ENCODE results near the gene GRIA4. TPM values are rescaled to one million over a fixed set of nuclear protein-coding genes. Genes with fewer than 3 reads are reported as not detected.

The GRIA4 gene
- total RNA-seq, 4 donors from 2014 or later = not detected

DNA sequence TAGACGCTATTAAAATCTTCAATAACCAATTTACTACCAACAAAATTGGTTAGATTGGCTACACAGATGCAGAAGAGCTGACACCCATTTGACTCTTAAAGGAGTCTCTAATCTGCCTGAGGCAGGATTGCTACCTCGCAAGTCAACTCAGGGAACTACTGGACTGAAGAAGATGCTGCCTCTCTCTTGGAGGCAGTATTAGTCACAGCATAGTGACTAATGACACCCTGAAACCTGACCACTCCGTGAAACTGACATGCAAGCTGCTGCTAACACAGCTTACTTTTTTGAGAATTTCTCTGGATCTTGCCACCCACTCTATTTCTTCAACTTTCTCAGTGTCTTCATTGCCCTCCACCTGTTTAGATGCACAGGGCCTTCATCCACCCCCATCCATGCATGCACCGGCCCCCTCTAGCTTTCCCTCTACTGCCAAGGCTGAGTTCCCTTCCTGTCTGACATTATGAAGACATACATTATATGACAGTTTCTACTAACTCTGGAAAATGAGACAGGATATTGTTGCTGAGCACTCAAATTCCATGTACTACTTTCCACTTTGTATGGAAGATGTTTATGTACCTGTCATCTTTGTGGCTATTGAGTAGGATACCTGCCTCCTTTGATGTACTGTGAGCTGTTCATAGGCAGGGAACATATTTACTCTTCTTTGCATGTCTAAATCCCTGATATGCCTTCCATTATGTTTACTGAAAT lies 229.0 kb downstream of the GRIA4 start:
- 75 to 76% methylated on average over 4 of the region's 4 CpGs for WGBS, 2 donors
- Histone ChIP-seq H3K27ac (no peak overlapping the region), H3K9me3 (no peaks in the 10 kb centered on the region), H3K27me3 (no peaks in the 10 kb centered on the region), H3K4me3 (no peak overlapping the region), H3K36me3 (no peaks in the 10 kb centered on the region), H3K4me1 (no peaks in the 10 kb centered on the region)
- DNase-seq (ENCODE audit: low spot score in 2 of 2) = no peak
- TF ChIP-seq, protein P1, sequence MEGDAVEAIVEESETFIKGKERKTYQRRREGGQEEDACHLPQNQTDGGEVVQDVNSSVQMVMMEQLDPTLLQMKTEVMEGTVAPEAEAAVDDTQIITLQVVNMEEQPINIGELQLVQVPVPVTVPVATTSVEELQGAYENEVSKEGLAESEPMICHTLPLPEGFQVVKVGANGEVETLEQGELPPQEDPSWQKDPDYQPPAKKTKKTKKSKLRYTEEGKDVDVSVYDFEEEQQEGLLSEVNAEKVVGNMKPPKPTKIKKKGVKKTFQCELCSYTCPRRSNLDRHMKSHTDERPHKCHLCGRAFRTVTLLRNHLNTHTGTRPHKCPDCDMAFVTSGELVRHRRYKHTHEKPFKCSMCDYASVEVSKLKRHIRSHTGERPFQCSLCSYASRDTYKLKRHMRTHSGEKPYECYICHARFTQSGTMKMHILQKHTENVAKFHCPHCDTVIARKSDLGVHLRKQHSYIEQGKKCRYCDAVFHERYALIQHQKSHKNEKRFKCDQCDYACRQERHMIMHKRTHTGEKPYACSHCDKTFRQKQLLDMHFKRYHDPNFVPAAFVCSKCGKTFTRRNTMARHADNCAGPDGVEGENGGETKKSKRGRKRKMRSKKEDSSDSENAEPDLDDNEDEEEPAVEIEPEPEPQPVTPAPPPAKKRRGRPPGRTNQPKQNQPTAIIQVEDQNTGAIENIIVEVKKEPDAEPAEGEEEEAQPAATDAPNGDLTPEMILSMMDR (IDR thresholded peaks at IDR 0.05) = no peak
- TF ChIP-seq EP300 (IDR thresholded peaks at IDR 0.05) (no peak), POLR2A (IDR thresholded peaks at IDR 0.05) (no peak)

GRCh38 chr11:105840391-105840790 lies 230.5 kb downstream of the GRIA4 start:
- Histone ChIP-seq H3K27ac (no peak overlapping the region), H3K4me3 (no peak overlapping the region), H3K27me3 (no peaks in the 10 kb centered on the region), H3K9me3 (no peaks in the 10 kb centered on the region), H3K36me3 (no peaks in the 10 kb centered on the region), H3K4me1 (no peaks in the 10 kb centered on the region)
- WGBS, 2 donors = 59 to 69% methylated on average over 4 of the region's 4 CpGs
- no peak for DNase-seq (ENCODE audit: low spot score in 2 of 2)
- TF ChIP-seq EP300 (IDR thresholded peaks at IDR 0.05) = no peak
- TF ChIP-seq POLR2A (IDR thresholded peaks at IDR 0.05) = no peak
- TF ChIP-seq, protein P1 (IDR thresholded peaks at IDR 0.05) = no peak

DNA sequence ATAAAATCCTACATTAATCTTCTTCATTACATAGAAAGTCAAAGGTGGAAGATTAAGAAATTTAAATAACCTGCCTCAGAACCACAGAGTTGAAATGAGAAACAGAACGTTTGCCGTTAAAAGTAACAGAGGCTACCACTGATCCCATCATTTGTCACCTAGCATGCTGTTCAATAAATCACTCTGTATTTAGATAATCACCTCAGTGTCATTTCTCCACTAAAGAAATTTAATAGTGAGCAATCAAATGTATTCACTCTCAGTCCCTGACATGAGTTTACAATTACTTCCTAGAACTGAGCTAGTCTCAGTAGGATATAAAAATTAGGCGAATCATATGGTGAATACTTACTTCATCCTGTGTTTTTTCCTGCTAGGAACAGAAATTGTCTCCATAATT lies 242.5 kb downstream of the GRIA4 start:
- TF ChIP-seq, protein P1 (IDR thresholded peaks at IDR 0.05) = no peak
- no peak for TF ChIP-seq EP300 (IDR thresholded peaks at IDR 0.05)
- TF ChIP-seq POLR2A (IDR thresholded peaks at IDR 0.05) = no peak
- DNase-seq (ENCODE audit: low spot score in 2 of 2) = no peak
- H3K9me3 ChIP-seq = no peaks in the 10 kb centered on the region
- 63 to 77% methylated on average over 3 of the region's 3 CpGs for WGBS, 2 donors
- H3K36me3 ChIP-seq = no peaks in the 10 kb centered on the region
- H3K4me1 ChIP-seq = no peaks in the 10 kb centered on the region
- H3K27ac ChIP-seq = no peak overlapping the region
- H3K4me3 ChIP-seq = no peak overlapping the region
- H3K27me3 ChIP-seq = no peaks in the 10 kb centered on the region

GRCh38 chr11:105854269-105854668 lies 244.4 kb downstream of the GRIA4 start:
- Histone ChIP-seq H3K9me3 (no peaks in the 10 kb centered on the region), H3K4me1 (peaks cover 0 to 5% (median 0%) of the 10 kb centered on the region in 4 donors), H3K27ac (no peak overlapping the region), H3K36me3 (no peaks in the 10 kb centered on the region), H3K4me3 (no peak overlapping the region), H3K27me3 (no peaks in the 10 kb centered on the region)
- 93% methylated on average over 4 of the region's 4 CpGs for WGBS, 2 donors
- DNase-seq (ENCODE audit: low spot score in 2 of 2) = no peak
- TF ChIP-seq POLR2A (IDR thresholded peaks at IDR 0.05) (no peak), EP300 (IDR thresholded peaks at IDR 0.05) (no peak)
- TF ChIP-seq, protein P1 (IDR thresholded peaks at IDR 0.05) = no peak

GRCh38 chr11:105856954-105857353 lies 247.1 kb downstream of the GRIA4 start:
- Histone ChIP-seq H3K27me3 (no peaks in the 10 kb centered on the region), H3K9me3 (no peaks in the 10 kb centered on the region), H3K27ac (no peak overlapping the region), H3K4me3 (no peak overlapping the region), H3K36me3 (no peaks in the 10 kb centered on the region), H3K4me1 (peaks cover 0 to 5% (median 0%) of the 10 kb centered on the region in 4 donors)
- no peak for DNase-seq (ENCODE audit: low spot score in 2 of 2)
- WGBS, 2 donors = 81 to 83% methylated on average over 3 of the region's 3 CpGs
- no peak for TF ChIP-seq EP300 (IDR thresholded peaks at IDR 0.05)
- TF ChIP-seq POLR2A (IDR thresholded peaks at IDR 0.05) = no peak
- TF ChIP-seq, protein P1 (IDR thresholded peaks at IDR 0.05) = no peak
